ENCODE measurements around the gene SLC6A4. TPM values are rescaled to one million over a fixed set of nuclear protein-coding genes. Genes with fewer than 3 reads are reported as not detected.

The SLC6A4 gene
- total RNA-seq, 1 donor from 2014 or later: 0.33 TPM

DNA sequence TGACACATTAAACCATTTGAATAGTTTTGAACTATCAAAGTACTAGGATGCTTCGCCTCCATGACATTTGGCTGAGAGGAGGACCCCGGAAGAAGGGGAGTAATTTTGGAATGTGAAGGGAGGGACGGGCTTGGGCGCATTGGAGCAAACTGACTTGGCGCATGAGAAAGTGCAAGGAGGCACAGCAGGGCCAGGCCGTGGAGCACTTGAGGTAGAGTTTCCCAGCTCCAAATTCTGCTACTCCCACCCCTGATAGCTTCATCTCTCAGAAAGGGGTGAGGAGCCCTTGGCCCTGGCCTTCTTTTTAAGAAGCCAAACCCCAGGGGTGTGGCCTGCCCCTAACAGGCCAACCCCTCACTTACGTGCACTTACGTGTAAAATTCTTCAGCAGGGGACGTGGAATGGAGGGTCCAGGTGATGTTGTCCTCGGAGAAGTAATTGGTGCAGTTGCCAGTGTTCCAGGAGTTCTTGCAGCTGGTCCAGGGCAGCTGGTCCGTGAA lies 17.7 kb downstream of the SLC6A4 start:
- Histone ChIP-seq H3K27ac (replicated peaks) (no peak overlapping the region), H3K27me3 (ENCODE audit: low read depth) (peaks cover 6% of the 10 kb centered on the region), H3K9me3 (replicated peaks) (no peaks in the 10 kb centered on the region), H3K36me3 (no peaks in the 10 kb centered on the region), H3K4me3 (no peak overlapping the region), H3K4me1 (no peaks in the 10 kb centered on the region)
- TF ChIP-seq, protein P1, sequence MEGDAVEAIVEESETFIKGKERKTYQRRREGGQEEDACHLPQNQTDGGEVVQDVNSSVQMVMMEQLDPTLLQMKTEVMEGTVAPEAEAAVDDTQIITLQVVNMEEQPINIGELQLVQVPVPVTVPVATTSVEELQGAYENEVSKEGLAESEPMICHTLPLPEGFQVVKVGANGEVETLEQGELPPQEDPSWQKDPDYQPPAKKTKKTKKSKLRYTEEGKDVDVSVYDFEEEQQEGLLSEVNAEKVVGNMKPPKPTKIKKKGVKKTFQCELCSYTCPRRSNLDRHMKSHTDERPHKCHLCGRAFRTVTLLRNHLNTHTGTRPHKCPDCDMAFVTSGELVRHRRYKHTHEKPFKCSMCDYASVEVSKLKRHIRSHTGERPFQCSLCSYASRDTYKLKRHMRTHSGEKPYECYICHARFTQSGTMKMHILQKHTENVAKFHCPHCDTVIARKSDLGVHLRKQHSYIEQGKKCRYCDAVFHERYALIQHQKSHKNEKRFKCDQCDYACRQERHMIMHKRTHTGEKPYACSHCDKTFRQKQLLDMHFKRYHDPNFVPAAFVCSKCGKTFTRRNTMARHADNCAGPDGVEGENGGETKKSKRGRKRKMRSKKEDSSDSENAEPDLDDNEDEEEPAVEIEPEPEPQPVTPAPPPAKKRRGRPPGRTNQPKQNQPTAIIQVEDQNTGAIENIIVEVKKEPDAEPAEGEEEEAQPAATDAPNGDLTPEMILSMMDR (IDR thresholded peaks at IDR 0.05; ENCODE audit: borderline replicate concordance): no peak
- intact Hi-C loops (cut with micrococcal nuclease): no loop called here
- DNase-seq: no peak

DNA sequence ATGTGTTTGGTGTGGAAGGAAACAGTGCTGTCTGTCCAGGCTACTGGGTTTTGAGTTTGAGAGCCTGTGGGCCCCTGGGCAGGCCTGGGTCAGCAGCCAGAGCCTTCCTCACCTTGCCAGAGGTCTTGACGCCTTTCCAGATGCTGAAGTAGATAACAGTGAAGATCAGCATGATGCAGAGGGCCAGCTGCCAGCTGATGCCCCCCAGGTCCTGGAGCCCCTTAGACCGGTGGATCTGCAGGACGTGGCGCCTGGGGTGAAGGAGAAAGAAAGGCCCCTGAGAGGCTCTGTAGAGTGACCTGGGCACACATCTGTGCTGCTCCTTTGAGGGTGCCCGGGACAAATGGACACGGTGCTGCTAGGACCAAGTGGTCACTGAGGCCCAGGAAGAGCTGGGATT lies 18.4 kb downstream of the SLC6A4 start:
- Histone ChIP-seq H3K36me3 (no peaks in the 10 kb centered on the region), H3K4me1 (no peaks in the 10 kb centered on the region), H3K27me3 (ENCODE audit: low read depth) (peaks cover 6% of the 10 kb centered on the region), H3K9me3 (replicated peaks) (no peaks in the 10 kb centered on the region), H3K27ac (replicated peaks) (no peak overlapping the region), H3K4me3 (no peak overlapping the region)
- intact Hi-C loops (cut with micrococcal nuclease): no loop called here
- no peak for DNase-seq
- TF ChIP-seq, protein P1 (IDR thresholded peaks at IDR 0.05; ENCODE audit: borderline replicate concordance): no peak

DNA sequence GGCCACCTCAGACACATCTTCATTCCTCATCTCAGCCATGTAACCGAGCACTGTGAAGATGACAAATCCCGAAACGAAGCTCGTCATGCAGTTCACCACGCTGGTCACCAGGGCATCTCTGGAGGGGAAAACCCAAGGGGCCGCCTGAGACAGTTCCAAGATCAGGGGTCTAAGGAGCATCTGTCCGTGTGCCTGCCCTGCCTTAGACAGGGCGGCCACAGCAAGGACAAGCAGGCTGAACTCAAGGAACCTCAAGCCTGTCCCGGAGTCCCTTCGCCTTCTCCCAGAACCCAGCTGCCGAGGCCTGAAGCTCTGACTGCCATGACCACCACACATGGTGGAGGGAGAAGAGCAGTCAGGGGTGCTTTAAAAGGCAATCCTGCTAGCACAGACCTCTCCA lies 22.7 kb downstream of the SLC6A4 start:
- Histone ChIP-seq H3K4me1 (no peaks in the 10 kb centered on the region), H3K27ac (replicated peaks) (no peak overlapping the region), H3K9me3 (replicated peaks) (no peaks in the 10 kb centered on the region), H3K36me3 (no peaks in the 10 kb centered on the region), H3K27me3 (ENCODE audit: low read depth) (peaks cover 8% of the 10 kb centered on the region), H3K4me3 (no peak overlapping the region)
- intact Hi-C loops (cut with micrococcal nuclease): no loop called here
- DNase-seq: no peak
- TF ChIP-seq, protein P1 (IDR thresholded peaks at IDR 0.05; ENCODE audit: borderline replicate concordance): no peak

DNA sequence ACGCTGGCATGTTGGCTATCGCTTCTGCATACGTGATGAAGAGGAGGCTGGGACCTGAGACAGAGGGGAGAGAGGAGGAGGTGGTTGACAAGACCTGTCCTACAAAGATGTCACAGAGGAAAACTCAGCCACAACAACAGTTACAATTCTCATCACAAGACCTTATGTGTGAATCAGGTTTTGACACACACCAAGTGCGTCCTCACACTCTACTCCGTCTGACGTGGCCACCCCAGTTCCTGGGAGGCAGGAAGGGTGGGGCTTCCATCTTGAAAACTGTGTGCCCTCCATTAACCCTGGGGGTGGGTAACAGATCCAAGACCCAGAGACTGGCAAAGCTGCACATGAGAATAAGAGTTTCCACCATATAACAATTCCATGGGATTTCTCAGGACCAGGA lies 24.1 kb downstream of the SLC6A4 start:
- Histone ChIP-seq H3K4me1 (no peaks in the 10 kb centered on the region), H3K9me3 (replicated peaks) (no peaks in the 10 kb centered on the region), H3K27ac (replicated peaks) (no peak overlapping the region), H3K4me3 (no peak overlapping the region), H3K36me3 (no peaks in the 10 kb centered on the region), H3K27me3 (ENCODE audit: low read depth) (peaks cover 8% of the 10 kb centered on the region)
- intact Hi-C loops (cut with micrococcal nuclease): no loop called here
- TF ChIP-seq, protein P1 (IDR thresholded peaks at IDR 0.05; ENCODE audit: borderline replicate concordance): no peak
- DNase-seq: no peak

DNA sequence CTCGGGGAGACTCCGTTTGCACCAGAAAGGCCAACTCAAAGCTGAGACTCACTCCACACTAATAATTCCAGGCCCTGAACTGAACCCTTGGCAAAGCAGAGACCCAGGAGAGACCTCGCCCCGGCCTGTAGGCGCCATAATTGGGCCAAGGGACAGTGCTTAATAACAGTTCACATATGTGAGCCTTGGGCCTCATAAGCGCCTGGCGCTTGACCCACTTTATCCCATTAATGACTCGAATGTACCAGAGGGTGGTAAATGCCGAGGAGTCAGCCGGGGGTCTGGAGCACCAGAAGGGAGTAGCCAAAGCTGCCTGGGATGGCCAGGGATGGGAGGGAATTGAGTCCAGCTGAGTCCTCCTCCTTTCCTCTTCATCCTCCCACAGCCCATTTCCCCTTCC lies 24.6 kb downstream of the SLC6A4 start:
- peaks cover 13% of the 10 kb centered on the region for H3K27me3 ChIP-seq (ENCODE audit: low read depth)
- no peak overlapping the region for H3K4me3 ChIP-seq
- no peaks in the 10 kb centered on the region for H3K4me1 ChIP-seq
- no peak for DNase-seq
- intact Hi-C loops (cut with micrococcal nuclease): no loop called here
- TF ChIP-seq, protein P1 (IDR thresholded peaks at IDR 0.05; ENCODE audit: borderline replicate concordance): no peak
- H3K27ac ChIP-seq (replicated peaks): no peak overlapping the region
- H3K36me3 ChIP-seq: no peaks in the 10 kb centered on the region
- no peaks in the 10 kb centered on the region for H3K9me3 ChIP-seq (replicated peaks)

Data from left ventricle myocardium inferior (tissue), 1 donor.